HG02970 (cell line): ENCODE data around the gene CCT4.
"Not testable (repeated sequence)": the region's sequence is repeated elsewhere in the genome, so short reads cannot be mapped to it uniquely, and the experiment has no call there.

Experiments used
- ATAC-seq: cut with Tn5 transposase; IDR thresholded peaks from one replicate; pipeline ENCODE4 v1.9.1; 2021; ENCODE audit warnings: mild to moderate bottlenecking, moderate library complexity, moderate number of reproducible peaks; ENCODE audit not compliant: unreplicated experiment, low FRiP score

CCT4 gene, protein sequence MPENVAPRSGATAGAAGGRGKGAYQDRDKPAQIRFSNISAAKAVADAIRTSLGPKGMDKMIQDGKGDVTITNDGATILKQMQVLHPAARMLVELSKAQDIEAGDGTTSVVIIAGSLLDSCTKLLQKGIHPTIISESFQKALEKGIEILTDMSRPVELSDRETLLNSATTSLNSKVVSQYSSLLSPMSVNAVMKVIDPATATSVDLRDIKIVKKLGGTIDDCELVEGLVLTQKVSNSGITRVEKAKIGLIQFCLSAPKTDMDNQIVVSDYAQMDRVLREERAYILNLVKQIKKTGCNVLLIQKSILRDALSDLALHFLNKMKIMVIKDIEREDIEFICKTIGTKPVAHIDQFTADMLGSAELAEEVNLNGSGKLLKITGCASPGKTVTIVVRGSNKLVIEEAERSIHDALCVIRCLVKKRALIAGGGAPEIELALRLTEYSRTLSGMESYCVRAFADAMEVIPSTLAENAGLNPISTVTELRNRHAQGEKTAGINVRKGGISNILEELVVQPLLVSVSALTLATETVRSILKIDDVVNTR

DNA sequence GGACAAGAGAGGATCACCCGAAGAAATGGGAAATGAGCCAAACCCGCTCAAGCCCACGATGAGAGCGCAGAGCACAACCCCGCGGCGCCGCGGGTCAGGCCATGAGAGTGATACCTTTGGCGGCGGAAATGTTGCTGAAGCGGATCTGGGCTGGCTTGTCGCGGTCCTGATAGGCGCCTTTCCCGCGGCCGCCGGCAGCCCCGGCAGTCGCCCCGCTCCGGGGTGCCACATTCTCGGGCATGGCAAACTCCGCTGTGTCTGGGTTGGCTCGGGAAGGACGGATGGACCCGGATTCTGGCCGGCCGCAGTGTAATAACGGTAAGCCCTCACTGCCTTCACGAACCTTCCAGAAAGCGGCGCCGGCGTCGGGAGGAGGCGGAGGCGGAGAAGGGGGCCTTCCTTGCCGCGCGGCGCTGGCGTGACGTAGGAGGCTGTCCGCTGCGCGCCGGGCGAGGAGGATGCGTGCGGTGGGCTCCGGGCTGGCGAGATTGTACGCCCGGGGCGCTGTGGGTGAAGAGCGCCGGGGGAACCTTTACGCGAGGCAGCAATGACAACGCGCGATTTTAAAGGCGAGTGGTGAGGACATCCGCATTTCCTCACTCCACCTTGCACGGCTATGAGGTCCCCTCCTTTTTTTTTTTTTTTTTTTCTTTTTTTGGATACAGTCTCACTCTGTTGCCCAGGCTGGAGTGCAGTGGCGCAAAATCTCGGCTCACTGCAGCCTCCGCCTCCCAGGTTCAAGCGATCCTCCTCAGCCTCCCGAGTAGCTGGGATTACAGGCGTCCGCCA is at the start of gene CCT4:
Gene CCT4 (minus strand): TSS at position 390 of the 789 bp plus-strand sequence. CDS start 149 bp downstream, at position 241.
- peak; percentile 85 for ATAC-seq

DNA sequence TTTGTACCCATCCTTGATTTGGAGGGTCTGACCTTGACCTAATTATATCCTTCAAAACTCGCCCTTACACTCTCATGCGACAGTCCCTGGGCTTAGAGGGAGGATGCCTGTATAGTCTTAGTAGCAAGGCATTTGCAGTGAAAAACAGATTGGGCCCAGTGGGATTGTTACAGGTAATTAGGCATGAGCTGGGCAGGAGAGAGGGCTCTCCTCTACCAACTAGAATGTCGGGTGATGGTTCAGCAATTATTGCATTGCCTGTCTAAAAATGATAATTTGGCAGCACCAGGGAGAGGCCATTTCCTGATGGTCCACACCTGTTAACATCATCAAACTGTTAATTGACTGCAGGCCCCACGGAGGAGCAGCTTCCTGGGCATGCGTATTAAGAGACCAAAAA is 49.4 kb upstream of the CCT4 start:
- ATAC-seq = no peak

DNA sequence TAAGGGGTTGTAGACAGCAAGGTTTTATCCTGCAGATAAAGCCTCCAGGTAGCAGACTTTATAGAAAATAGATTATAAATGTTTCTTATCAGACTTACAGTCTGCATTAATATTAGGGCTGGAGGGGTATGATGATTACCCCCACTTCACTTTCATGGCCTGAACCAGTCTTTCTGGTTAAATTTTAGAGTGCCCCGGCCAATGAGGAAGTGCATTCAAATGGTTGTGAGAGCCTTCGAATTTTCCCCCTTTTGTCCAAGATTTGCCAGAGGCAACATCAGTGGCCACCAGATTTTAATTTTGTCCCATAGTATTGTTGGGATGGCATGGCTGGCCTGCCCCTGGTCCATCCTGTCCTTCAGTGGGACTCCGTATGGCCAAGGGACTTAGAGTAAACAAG is 48.6 kb upstream of the CCT4 start:
- no peak for ATAC-seq

DNA sequence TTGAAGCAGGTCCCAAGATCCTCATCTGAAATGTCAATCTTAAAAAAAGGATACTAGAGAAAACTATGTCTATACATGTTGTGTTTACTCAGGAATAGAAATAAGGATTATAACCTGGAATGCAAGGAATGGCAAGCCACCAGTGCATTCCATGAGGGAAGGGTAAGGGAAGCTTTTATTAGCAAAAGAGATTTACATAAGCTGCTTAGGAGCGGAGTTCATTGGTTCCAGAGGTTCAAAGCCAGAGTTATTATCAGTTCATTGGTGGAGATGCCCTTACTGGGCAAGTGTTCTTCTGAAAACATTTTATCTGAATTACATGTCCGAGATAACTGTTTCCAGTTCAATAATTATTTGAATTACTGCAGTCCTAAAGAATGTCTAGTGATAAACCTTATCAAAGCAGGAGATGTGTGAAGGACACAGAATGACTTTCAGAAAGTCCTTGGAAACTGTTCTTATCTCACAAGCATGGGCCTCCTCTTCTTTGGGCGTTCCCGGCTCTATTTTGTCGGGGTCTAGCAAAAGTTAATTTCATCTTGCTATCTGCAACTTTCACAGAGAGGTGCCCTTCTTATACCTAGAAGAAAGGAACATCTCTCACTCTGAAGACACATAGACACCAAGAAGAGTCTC is 40.5 kb upstream of the CCT4 start:
- ATAC-seq = no peak

DNA sequence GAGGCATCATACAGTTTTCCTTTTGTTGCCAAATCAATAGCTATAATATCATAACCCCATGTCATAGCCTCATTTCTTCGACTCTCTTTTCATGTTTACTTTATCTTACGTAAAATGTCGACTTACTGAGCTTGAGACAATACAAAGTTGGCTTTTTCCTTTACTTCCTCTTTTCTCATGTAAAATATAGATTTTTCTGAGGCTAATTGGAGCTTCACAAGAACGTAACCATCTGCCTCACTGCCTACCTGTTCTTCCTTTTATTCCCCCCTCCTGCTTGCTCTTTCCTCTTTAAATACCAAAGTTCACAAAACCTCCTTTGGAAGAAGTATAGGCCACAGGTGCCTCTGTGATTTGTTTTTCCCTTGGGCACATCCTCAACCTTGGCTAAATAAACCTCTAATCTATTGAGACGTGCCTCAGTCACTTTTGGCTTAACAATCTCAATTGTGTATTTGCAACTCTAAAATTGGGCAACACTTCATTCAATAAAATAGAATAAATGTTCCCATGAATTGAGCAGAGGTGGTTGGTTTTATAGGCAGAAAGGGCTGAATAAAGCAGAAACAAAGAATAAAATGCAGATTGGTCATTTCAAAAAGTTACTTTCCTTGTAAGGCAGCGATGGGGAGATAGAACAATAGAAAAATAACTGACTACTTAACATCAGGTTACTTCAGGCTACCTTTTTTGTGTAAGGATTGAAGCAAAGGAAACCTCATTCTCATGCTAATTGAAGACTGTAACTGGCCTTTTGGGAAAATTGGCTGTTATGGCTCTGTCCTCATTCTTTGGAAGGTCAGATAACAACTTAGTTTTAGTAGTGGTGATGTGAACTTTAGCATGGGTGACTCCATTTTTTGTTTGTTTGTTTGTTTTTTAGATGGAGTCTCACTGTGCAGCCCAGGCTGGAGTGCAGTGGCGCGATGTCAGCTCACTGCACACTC is 38.3 kb upstream of the CCT4 start:
- ATAC-seq = no peak

DNA sequence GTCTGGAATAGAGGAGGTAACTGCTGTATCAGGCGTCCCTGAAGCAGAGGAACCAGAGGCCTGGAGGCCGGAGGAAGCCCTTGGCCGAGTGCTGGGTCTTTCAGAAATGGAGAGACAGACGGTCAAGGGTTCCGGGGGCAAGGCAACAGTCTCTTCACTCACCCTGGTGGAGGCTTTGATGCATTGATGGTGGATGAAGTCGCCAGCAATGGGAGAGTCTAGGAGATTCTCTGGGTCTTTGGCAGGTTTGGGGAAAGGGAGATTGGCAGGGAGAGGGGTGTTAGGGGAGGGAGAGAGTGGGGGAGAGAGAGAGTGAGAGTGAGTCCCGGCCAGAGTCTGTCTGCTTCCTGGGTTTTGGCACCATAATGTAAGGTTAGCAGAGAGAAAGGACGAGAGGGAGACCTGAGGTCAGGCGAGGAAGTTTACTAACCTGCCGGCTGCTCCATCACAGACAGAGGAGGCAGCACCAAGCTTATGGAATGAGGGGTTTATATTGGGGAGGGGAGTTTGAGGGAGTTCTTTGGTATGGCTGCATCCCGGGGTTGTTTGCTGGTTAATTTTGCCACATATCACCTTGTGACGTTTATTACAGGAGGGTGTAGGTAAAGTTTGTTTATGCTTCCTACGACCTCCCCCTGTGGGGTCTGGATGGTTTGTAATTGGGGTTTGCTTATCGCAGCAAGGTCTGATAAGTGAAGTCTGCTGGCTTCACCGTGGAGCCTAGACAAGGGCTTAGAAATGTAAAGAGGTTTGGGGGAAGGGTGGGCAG is 36.6 kb upstream of the CCT4 start:
- ATAC-seq = no peak

DNA sequence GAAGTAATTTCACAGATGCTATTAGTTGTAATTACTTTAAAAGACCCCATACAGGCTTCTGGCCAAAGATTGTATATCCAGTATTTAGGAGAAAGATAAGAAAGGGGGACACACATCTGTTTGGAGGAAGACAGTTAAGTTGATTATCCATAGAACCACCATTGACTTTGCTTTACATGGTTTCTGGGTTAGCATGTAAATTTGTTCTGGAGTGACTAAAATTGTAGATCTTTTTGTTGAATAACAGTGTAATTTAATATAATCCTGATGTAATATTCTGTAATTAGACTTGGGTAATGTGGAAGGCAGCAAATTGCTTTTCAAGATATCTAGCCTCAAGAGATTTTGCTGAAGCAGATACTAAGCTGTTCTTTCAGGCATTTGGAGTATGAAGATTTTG is 34.3 kb upstream of the CCT4 start:
- no peak for ATAC-seq

DNA sequence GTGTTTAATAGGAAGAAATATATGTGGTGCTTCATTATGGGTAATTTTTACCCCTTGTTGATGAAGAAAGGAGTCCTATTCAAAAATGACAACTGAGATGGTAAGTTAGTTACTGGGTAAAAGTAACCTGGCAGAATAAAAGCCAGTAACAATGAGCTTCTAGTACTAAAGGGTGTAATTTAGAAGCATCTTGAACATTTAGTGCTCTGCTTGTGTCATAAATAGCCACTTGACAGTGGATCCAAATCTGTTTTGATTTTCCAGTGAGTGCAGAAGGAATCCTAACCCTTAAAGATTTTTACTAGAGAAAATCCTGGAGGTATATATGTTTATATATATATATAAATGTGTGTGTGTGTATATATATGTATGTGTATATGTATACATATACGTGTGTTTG is 32.1 kb upstream of the CCT4 start:
- ATAC-seq = no peak

DNA sequence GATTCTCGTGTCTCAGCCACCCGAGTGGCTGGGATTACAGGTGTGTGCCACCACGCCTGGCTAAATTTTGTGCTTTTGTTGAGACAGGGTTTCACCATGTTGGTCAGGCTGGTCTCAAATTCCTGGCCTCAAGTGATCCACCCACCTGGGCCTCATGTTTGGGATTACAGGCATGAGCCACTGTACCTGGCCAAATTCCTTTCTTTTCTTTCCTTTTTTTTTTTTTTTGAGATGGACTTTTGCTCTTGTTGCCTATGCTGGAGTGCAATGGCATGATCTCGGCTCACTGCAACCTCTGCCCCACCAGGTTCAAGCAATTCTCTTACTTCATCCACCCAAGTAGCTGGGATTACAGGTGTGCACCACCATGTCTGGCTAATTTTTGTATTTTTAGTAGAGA is 26.3 kb upstream of the CCT4 start:
- not testable (repeated sequence) for ATAC-seq

DNA sequence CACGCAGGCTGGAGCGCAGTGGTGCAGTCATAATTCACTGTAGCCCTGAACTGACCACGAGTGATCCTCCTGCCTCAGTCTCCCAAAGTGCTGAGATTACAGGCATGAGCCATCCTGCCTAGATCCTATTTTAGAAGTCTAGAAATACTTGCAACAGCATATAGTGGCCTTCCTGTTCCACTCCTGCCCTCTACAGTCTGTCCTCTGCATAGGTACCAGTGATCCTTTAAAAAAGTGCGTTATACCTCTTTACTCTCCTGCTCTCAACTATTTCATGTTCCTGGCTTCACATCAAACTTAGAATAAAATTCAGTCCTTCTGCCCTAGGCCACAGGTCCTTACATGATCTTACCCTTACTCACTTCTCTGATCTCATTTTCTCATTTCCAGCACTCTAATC is 23.1 kb upstream of the CCT4 start:
- no peak for ATAC-seq

DNA sequence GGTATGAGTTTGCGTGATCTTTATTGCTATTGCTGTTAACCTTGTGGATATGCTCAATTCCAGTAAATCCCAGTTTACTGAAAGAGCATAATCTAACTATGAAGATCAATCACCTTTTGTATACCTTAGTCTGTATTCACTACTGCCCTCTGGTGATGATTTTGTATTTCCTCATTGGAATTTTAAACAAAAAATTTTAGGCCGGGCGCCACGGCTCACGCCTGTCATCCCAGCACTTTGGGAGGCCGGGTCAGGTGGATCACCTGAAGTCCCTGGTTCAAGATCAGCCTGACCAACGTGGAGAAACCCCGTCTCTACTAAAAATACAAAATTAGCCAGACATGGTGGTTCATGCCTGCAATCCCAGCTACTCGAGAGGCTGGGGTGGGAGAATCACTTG is 22.1 kb upstream of the CCT4 start:
- ATAC-seq = no peak

DNA sequence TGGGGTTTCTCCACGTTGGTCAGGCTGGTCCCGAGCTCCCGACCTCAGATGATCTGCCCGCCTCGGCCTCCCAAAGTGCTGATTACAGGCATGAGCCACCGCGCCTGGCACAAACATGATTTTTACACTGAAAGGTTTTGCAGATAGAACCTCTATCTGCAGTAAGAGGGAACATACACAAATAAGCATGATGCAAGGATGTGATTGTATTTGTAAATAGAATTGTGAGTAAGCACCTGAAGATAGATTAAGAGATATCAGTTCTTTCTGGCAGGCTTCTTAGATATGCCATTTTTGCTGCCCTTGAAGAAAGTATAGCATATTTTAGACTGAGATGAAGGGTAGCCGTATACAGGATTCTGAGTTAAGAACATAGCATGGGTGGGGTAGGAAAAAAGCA is 20.7 kb upstream of the CCT4 start:
- no peak for ATAC-seq

DNA sequence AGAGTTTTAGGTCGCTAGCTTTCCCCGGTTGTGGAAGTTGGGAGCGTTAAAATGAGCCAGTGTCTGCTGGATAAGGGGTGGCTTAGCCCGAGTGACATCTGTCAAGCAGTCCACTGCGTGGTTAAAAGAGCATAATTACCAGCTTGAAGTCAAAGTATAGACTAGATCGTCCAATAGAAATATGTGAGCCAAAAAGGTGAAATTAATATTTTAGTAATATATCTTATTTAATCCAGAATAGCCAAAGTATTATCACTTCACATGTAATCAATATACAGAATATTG is 17.7 kb upstream of the CCT4 start:
- ATAC-seq = no peak

DNA sequence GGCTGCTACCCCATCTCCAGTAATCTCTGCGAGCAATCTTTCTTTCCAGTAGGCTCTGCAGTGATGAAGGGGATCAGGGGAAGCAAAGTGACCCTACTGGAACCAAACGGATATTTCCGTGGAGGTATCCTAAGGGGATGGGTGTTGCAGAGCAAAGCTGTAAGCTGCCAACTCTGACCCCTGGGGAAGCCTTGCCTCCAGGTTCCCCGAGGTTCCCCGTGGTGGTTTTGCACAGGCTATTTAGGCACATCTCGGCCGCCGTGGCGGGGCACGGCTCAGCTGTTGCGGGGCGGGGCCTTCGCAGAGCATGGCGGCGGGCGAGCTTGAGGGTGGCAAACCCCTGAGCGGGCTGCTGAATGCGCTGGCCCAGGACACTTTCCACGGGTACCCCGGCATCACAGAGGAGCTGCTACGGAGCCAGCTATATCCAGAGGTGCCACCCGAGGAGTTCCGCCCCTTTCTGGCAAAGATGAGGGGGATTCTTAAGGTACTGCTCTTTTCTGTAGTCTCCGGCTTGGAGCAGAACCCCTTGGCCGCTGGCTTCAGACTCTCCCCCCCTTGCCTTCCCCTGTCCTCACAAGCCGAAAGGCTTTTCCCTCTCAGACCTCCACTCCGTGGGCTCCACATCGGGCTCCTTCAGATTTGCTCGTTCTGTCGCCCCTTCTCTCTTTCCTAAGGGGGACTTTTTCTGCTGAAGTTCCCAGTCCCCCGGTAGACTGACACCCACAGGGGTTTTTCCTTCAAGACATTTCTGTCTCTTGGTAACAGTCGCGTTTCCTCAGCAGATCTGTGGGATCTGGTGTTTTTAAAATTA is 17.1 kb upstream of the CCT4 start, which contains the start of gene COMMD1:
Gene COMMD1 (plus strand): TSS at position 303 of the 814 bp plus-strand sequence. CDS start 5 bp downstream, at position 308.
- ATAC-seq = peak; percentile 88

DNA sequence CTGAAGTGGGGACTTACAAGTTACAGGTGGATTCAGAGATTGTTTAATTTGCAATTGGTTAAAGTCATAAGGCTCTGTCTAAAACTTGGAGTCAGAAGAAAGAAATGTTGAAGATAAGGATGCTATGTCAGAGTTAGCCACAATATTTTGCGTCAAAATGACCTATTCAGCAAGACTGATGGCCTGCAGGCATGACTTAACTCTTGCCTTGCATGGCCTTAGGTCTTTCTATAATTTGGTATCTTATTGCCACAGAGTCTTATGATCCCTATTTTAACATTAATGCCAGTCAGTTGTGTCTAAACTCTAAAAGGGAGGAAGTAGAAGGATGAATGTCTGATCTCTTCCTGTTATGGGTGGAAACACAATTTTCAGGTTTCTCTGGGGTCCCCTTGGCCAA is 11.8 kb upstream of the CCT4 start:
- no peak for ATAC-seq

DNA sequence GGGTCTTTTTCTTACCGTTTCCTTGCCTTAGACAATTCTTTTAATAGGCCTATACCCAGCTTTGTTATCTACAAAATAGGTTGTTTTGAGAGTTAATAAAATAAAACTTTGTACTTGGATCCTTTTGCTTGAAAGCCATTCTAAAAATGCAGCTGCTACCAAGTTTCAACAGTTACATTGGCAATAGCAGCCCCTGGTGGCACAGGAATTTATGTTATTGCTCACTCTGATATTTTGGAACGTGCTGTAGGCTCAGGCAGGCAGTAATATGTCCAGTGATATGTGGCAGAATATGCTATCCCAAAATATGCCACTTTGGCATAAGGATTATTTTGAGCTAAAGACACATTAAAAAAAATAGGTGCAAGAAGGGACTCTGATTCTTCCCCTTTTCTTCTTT is 10.4 kb upstream of the CCT4 start:
- no peak for ATAC-seq

DNA sequence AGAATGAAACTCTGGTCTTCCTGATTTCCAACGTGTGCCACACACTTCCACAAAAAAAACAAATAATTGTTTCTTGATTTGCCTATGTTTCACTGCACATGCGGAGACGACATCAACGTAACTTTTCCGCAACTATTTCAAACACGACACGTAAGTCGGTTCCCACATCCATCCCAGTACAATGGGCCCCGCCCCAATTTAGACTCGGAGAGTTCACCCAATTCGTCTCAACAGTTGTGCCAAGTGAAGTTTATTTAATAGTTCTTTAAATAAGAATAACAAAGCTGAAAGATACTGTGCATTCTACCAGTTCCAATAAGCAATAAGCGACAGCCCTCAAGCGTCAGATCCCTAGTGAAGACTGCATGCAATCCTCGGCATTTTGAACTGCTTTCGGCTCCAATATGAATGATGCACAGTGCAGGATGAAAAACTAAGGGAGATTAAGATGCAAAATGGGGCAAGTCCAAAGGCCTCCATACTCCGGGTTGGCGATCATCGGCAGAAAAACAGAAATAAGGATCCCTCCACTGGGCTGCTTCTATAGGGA is 664 bp downstream of the CCT4 start:
- ATAC-seq = no peak

DNA sequence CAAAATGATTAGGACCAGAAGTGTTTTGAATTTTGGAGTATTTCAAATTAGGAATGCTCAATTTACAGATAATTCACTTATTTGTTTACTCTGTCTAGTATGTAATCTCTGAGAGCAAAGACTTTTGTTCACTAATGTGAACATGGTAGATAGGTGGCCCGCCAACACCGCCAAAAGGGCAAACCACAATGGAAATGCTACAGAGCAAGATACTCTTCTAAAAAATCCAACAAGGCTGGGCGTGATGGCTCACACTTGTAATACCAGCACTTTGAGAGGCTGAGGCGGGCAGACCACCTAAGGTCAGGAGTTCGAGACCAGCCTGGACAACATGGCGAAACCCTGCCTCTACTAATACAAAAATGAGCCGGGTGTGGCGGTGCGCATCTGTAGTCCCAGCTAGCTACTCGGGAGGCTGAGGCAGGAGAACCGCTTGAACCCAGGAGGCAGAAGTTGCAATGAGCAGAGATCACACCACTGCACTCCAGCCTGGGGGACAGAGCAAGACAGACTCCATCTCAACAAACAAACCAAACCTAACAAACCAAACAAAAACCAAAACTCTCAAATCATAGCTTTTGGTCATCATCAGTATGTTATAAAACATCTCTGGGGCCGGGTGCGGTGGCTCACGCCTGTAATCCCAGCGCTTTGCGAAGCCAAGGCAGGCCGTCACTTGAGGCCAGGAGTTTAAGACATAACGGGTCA is 2.4 kb downstream of the CCT4 start:
- no peak for ATAC-seq
